Left forelimb (tissue), 1 donor: Measurements from ENCODE around the gene IDH3A.
A peak's percentile ranks its signal among the peaks of the same experiment; 100 is the strongest.

ENCODE experiments used
- DNase-seq: peaks from one replicate; pipeline ENCODE4 v3.0.0-alpha.2; 2018; ENCODE audit warnings: low spot score

The IDH3A gene

DNA sequence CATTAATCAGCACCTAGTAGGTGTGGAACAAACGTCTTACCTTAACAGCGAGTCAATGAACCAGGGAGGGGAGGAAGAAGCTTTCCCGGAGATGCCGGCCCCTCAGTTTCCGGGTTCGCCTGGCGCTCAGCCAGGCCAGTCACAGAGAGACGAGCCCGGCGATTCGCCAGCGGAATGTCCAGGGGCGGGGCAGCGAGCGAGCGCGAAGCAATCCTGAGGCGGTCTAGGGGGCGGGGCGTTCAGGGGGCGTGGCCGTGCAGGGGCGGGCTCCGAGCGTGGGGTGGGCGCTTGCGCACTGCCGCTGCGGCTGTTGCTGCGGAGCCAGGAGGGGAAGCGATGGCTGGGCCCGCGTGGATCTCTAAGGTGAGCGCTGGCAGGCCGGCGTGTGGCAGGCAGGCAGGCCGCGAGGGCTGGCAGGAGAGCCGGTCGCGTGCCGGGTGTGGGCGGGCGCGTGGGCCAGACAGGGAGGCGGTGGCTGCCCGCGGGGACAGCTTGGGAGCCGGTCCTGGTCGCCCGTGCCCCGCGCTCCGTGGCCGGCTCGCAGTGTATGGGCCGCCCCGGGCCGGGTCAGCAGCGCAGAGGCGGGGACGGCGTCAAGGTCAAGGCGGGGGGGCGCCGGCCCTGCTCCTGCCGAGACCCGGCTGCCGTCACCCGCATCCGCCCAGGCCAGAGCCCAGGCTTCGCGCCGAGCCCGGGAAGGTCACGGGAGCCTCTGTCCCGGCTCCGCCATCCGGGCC, at the start of gene IDH3A:
Gene IDH3A (plus strand): TSS at position 295 of the 737 bp plus-strand sequence. CDS start 42 bp downstream, at position 337.
- DNase-seq, result peak; percentile 100

DNA sequence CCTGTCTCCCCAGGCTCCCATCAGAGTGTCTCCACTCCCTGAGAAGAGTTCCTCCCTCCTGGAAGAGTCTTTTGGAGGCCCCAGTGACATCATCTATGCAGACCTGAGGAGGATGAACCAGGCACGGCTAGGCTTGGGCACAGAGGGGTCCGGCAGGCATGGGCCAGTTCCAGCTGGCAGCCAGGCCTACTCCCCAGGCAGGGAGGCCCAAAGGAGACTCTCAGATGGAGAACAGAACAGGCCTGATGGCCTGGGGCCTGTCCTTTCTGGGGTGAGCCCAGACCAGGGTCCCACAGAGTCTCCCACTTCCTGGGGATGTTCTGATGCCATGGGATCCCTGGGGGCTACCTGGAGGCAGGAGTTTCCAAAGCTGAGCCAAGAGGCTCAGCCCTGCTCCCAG, 48.3 kb upstream of the IDH3A start:
- no peak for DNase-seq

DNA sequence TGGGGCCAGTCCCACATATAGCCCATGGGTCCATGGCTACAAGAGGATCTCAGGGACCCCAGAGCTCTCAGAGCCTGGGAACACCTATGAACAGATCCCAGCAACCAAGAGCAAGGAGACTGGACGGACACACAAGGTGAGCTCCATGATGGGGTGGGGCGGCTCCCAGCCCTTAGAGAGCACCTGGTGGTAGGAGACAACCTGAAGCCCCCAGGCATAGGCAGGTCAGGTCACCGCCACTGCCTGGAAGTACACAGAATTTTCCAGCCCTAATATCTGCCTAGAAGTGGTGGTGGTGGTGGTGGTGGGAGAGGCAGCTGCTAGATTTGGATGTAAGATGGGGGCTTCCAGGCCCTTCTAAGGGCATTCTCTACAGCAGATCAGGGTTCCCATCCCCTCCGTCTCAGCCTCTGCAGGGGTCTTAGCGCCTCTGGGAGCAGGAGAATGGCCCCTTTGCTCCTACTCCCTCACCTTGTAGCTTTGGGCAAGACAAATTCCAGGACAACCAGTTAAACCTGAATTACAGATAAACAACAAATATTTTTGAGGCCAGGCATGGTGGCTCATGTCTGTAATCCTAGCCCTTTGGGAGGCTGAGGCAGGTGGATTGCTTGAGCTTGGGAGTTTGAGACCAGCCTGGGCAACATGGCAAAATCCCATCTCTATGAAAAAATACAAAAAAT, 47.6 kb upstream of the IDH3A start:
- no peak for DNase-seq

DNA sequence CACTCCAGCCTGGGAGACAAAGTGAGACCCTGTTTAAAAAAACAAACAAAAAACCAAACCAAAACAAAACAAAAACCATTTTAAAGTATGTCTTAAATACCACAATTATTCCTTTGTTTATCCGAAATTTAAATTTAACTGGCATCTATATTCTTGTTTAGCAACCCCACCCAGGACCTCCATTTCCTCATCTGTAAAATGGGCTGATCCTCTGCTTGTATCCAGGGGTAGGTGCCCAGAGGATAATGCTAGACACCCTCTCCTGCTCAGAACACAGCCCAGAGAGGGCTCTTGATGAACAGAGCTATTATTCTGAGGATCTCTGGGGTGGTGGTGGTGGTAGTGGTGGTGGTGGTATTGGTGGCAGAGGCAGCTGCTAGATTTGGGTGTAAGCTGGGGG, 47.0 kb upstream of the IDH3A start:
- DNase-seq, result no peak

DNA sequence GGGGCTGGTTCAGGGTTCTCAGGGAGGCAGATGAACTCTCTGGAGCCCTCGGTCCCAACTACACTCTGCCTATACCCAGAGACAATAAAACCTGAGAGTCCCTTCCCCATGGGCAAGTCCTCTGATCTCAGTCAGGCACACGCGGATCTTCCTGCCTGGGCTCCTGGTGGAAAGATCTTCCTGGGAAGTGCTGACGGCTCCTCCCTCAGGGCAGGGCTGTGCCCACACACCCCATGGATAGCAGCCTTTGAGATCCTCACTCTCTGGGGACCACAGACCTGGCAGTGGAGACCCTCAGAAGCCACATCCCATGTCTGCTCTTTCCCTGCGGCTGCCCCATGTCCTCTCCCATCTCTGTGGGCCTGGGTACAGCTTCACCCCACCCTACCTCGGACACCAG, 46.4 kb upstream of the IDH3A start:
- no peak for DNase-seq

DNA sequence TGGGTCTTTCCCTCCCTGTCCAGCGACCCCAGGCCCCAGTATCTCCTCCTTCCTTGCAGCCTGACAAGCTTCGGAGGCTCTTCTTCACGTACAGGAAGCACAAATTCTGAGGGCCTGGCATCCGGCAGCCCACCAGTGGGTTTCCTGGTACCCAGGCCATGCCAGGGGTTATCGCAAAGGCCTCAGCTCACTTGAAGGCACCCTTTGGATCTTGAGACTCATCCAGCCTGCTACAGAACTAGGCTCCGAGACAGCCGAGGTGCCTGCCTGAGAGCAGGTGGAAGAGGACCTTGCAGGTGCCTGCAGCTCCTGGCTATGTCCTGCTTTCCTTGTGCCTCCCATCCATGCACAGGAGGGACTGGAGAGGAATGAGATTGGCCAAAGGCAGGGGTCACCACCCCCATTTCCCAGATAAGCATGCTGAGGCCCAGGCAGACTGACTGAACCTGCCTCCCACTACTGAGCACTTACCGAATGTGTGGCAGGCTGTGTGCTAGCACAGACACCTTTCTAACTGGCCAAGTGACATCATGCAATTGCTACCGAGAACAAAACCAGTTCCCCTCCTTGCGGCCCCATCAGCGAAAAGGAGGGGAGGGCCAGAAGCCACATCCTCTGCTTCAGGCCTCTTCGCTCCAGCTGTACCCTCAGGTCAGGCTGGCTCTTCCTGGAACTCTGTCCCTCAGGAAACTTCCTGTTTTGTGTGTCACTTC, 45.6 kb upstream of the IDH3A start:
- no peak for DNase-seq

DNA sequence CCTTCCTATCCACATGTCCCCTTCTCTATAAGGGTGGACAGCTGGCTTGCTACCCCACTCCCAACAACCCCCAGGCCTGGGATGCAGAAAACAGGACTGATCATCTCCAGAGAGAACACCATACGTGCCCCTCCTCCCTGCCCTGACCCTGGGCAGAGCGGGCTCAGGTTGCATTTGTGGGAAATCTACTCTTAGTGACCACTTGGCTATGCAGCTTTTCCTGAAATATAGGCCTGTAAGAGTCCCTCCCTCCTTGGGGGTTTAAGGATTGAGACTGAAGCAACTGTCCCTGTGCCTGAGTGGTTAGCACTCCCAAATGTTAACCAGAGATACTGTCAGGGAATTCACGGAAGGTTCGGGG, 45.1 kb upstream of the IDH3A start:
- DNase-seq, result no peak

DNA sequence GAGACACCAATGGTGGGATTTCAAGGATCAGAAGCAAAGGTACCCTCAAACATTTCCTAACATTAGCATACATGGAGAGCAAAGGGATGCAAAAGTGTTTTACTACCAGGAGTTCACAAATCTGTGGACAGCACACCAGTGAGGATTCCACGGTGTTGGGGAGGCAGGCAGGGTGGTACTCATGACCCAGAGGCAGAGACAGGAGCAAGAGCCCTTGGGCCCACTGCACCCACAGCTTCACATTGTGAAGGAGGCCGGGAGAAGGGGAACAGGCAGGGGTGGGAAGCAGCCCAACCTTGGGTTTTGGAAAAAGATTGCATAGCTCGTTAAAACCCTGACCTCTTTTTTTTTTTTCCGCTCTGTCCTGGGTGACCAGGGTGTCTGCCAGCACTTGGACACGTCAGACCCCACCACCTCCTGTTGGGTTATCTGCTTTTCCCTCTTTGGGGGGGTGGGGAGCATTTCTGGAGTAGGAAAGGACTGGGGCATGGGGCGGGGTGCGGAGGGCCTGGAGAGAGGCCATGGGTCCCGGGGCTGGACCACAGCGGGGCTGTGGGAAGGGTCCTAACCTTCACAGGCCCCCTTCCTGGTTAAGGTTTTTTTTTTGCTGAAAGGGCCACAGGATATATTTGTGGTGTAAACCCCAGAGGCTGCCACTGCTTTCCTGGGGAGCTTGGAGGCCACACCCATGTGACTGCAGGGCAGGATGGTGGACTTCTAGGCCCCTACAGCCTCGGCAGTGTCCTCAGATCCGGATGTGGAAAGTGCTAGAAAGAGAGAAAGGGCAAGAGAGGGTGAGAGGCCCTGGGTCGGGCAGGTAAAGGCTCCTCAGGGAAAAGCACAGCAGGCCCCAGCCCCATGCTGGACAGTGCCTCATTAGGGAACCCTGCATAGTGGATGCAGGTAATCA, 44.3 kb upstream of the IDH3A start:
- no peak for DNase-seq

DNA sequence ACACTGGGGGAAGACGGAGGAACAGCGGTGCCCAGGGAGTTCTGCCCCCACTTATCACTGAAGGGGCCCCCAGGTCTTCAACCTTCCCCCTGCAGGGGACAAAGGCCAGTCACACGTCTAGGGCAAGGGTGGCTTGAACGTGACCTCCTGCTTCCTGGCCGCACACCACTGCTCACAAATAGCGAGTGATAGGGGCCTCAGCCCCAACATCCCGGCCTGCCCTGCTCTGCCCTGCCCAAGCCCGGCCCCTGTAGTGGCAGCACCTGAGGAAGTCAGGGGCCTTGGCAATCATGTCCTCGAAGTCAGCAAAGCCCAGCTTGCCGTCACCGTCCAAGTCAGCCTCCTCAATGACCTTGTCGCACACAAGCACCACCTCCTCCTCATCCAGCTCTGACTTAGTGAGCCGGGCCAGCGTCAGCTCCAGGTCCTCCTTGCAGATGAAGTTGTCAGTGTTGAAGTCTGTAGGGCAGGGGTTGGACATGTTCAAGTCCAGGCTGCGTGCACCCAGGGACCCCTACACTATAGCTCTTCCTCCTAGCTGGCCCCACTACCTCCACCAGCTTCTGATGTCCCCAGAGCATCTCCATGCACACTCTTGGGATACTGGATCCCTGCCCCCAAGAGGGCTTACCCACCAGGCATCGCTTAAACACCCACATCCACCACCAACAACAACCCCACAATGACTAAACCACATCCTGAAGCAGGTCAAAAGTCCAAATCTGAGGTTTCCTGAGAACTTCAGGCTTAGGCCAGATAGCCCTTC, 43.5 kb upstream of the IDH3A start:
- no peak for DNase-seq

DNA sequence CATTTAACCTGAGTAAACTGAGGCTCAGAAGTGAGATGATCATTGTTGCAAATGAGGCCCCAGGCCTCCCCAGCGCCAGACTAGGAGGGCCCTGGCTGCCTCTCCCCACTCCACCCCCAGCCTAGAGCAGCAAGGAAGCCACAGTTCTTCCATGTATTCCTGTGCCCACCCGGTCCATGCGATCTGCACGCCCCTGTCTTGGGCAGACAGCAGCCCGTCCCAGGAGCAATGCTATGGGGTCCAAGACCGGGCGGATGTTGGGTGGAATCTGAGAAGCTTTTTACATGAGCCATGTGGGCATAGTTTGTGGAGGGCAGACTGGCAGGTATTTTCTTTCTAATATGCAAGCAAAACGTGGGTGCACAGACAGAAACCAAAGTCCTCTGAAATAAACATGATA, 41.7 kb upstream of the IDH3A start:
- DNase-seq, result no peak

DNA sequence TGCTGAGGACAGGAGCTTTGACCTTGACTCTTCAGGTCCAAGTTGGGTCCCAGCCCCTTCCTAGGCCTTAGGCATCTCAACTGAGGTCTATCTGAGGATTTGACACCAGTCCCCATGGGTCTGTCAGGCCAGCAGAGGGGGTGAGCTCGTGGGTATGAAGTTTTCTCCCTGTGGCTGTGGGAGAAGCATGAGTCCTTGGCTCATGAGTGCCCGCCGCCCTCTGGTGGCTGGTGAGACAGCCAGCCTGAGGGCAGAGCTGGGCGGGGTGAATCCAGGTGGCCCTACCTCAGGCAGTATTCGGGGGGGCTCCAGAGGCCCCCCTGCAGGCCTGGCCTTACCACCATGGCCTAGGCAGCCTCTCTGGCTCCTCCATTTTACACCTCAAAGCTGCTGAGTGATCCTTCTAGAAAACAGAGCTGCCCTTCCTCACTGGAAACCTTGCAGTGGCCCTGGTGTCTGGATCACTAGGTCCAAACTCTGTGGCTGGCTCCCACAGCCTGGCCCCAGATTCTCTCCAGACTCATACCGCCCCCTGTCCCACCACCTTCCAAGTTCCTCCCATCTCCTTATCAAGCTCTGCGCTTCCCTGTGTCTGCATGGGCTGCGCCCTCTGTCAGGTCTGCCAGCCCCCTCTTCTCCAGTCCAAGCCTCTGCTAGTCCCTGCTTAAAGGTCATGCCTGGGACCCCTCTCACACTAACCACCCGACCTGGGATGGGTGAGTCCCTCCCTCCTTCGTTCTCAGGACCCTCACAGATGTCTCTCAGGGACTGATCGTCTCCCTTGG, 40.7 kb upstream of the IDH3A start:
- DNase-seq, result peak; percentile 85

DNA sequence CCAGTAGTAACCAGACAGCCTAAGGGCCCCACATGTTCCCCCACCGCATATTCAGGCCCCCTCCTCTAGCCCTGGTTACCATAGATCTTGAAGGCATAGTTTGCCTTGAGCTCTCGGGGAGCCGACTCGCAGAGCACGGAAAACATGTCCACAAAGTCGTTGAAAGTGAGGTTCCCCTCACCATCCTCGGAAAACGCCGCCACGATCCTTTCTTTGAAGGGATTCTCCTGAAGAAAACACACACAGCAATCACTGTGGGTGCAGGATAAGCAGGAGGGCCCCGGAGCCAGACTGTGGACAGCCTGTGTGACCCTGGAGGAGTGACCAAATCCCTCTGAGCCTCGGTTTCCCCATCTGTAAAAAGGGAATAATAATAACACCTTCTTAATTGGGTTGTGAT, 40.0 kb upstream of the IDH3A start:
- DNase-seq, result no peak

DNA sequence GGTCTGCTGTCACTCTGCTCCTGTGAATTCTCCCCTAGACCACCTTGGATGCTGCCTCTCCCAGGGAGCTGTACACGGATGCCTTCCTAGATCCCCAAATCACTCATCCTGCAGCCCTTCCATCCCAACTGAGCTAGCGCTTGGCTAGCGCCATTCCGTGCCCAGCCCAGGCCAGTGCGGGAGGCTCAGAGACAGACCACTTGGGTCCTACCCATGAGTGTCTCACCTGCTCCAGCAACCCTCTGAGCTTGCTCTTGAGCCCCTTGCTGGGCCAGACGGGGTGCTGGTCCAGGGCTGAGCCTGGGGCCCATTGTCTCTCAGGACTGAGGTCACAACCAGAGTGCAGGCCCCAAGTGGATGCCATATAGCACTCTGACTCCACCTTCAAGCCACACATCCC, 39.1 kb upstream of the IDH3A start:
- no peak for DNase-seq

DNA sequence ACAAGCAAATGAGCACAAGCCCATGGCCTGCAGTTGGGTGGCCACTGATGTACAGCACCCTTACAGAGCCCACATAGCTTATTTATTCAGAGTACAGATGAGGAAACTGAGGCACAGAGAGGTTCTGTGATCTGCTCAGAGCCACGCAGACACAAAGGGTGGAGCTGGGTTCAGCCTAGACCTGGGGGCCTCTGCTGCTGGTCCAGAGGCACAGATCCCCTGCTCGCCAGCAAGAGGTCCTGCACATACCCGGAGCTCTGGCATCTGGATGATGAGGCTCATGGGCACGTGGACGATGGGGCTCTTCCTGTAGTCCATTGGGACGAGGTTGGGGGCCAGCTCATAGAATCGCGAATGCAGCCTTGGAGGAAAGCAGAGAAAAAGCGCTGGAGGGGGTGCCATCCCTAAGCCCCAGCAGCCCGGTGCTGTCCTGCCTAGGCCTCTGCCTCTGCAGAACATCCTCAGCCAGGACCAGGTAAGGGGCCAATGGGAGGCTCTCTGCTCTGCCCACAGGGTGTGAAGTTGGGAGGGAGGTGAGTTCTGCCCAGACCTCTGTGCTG, 38.2 kb upstream of the IDH3A start:
- no peak for DNase-seq

DNA sequence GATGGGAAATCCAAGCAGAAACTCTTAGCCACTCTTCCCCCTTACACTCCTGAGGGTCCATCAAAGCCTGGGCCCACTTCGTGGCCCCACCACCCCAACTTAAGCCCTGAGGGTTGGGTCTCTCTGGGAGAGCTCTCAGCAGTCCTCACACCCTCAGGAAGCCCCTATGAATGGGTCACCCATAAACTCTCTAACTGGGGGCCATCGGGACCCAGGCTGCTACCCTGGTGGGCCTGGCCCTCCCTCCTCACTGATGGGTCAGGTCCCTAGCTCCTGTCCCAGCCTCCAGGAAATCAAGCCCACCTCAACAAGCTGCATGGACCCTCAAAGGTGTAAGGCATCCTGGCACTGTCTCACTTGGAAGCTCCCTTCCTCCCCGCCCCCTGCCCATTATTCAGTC, 37.4 kb upstream of the IDH3A start:
- no peak for DNase-seq

DNA sequence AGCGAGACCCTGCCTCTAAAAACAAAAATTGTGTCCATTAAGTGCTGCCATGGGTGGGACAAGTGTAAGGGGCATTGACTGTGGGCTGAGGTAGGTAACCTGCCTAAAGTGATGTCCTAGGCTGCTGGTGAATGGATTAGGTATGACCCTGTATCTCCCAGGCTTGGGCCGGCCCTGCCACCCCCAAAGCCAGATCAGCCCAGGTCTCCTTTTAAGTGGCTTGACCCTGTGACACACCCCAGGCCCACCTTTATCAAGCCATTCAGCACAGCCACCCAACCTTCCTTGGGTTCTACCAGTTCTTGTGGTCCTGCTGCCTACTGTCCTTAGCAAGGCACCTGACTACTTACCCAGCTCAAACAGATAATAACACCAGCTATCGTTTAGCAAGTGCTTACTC, 36.6 kb upstream of the IDH3A start:
- DNase-seq, result no peak

DNA sequence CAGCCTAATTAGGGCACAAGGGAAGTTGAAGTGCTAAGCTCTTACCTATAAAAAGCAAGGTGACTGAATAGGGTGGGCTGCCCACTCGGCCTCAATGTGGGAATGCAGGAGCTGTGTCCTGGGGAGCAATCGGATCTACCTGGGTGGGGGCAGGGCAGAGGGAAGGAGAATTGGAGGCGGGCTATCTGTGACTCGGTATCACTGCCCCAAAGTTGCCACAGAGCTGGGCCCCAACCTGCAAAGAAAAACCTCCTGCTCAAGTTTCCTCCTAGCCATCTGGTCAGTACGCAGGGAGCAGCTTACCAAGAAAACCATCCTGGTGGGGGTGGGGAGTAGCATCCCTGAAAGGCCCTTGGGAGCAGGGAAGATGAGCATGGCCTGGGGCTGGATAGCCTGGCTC, 28.6 kb upstream of the IDH3A start:
- no peak for DNase-seq

DNA sequence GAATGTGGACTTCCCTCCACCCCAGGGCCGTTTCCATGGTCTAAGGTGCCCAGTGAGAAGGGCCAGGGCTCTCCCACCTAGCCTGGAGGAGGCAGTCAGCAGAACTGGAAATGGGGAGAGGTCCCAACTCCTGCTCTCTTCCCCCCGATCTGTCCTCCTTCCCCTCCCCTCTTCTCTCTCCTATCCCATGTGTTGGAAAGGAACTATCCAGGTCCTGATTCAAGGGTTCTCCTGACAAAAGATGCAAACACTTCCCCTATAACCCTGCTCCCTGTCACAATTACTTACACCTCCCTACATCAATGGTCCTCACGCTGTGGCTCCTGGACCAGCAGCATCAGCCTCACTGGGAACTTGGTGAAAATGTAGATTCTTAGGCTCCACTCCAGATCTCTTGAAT, 23.9 kb upstream of the IDH3A start:
- DNase-seq, result no peak

DNA sequence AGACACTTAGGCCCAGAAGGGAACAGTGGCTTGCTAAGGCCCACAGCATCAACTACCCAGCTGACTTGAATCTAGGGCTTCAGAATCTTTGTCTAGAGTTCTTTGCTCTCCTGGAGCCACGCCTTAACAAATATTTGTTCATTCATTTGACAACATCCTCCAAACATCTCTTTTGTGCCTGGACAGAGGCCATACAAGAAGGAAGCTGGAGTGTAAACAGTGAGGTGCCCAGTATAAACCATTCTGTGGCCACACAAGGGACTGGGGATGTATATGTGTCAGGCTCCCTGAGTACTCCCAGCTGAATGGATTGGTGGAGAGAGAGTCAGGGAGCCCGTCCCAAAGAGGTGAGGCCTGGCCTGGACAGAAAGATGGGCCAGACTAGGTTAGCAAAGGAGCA, 21.3 kb upstream of the IDH3A start:
- DNase-seq, result peak; percentile 33

DNA sequence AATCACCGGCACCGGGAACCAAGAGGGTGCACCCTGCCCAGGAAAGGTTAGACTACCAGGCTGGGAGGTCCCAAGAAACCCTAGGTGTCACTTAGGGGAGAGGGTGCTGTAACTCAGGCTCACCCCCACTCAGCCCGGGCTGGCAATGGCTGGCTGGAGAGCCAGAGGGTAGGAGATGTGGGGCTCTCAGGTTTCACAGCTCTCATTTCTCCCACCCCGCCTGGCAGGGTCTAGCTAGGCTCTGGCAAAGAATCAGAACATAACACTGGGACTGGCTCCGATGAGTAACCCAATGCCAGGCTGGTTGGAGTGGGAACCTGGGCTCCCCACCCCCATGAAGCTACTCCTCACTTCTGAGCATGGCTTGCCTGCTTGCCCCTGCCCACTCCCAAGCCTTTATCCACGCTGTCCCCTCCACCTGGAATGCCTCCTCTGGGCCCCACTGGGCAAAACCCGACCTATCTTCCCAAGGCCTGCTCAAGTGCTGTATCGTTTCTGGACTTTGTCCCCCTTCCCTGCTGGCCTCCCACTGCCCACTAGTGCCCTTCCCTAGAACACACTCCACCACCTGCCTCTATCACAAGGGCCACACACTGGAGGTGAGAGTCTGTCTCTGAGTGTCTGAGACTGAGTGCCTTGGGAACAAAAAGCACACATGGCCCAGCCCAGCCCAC, 19.9 kb upstream of the IDH3A start:
- peak; percentile 63 for DNase-seq
